SK-N-SH (cell line): Measurements from ENCODE around the gene CACNA2D3. TPM values are rescaled to one million over a fixed set of nuclear protein-coding genes. Genes with fewer than 3 reads are reported as not detected.

ENCODE experiments used
- CTCF ChIA-PET: fragments of 300-600, 350-600 bp; formaldehyde crosslinking; extraction: SDS; loops from one replicate; lab custom pipeline; 2021; lab: Yijun Ruan, JAX
- POLR2A ChIA-PET: fragments of 350-600 bp; sonication (Branson Sonifier 250); formaldehyde crosslinking; extraction: SDS; loops from one replicate; lab custom pipeline; 2020; ENCODE audit warnings: antibody characterized with exemption, inconsistent platforms; lab: Yijun Ruan, JAX
- DNase-seq: peaks from one replicate; pipeline ENCODE4 v3.0.0; 2012
- H2AFZ ChIP-seq: fragments of 200-600 bp; sonication (generic); 2 replicates; pipeline ENCODE4 v1.8.1; 2016; ENCODE audit warnings: antibody characterized with exemption, mild to moderate bottlenecking, low read depth
- H3F3A ChIP-seq: fragments of 200-600 bp; sonication (generic); replicated peaks from 2 replicates; pipeline ENCODE3; 2016; ENCODE audit warnings: antibody characterized with exemption, mild to moderate bottlenecking; ENCODE audit not compliant: insufficient read depth
- H3K27ac ChIP-seq, 2 experiments: fragments of 200-500 bp in 1 of 2; fragments of 200-600 bp in 1 of 2; sonication (Bioruptor generic) in 1 of 2; sonication (generic), shearing (Covaris generic) in 1 of 2; 2 replicates each; pipeline versions ENCODE4 v1.5.1 to v1.6.1; 2014 to 2016; ENCODE audit warnings: low read depth in 2 of 2, inconsistent platforms in 1 of 2, low read length in 1 of 2, mild to moderate bottlenecking in 1 of 2, mixed read lengths in 1 of 2
- H3K27me3 ChIP-seq: fragments of 200-600 bp; sonication (generic), shearing (Covaris generic); 2 replicates; pipeline ENCODE4 v1.6.1; 2016; ENCODE audit warnings: mixed run types; ENCODE audit not compliant: insufficient read depth
- H3K36me3 ChIP-seq, 2 experiments: fragments of 200-500 bp in 1 of 2; fragments of 200-600 bp in 1 of 2; sonication (Bioruptor generic) in 1 of 2; sonication (generic) in 1 of 2; replicated peaks in 1 of 2; 2 replicates each; pipeline versions ENCODE3 to v1.5.1; 2014 to 2016; ENCODE audit warnings: low read length in 1 of 2, mild to moderate bottlenecking in 1 of 2; ENCODE audit not compliant: insufficient read depth in 2 of 2, control insufficient read depth in 1 of 2
- H3K4me1 ChIP-seq, 2 experiments: fragments of 200-500 bp in 1 of 2; fragments of 200-600 bp in 1 of 2; sonication (Bioruptor generic) in 1 of 2; sonication (generic), shearing (Covaris generic) in 1 of 2; 2 replicates each; pipeline versions ENCODE4 v1.5.1 to v1.6.1; 2014 to 2016; ENCODE audit warnings: low read depth in 1 of 2, low read length in 1 of 2, mixed run types in 1 of 2; ENCODE audit not compliant: insufficient read depth in 2 of 2, control insufficient read depth in 1 of 2
- H3K4me2 ChIP-seq: fragments of 200-600 bp; sonication (generic), shearing (Covaris generic); 2 replicates; pipeline ENCODE4 v1.6.1; 2017; ENCODE audit warnings: mixed run types
- H3K4me3 ChIP-seq, 2 experiments: fragments of 200-500 bp in 1 of 2; fragments of 200-600 bp in 1 of 2; sonication (Bioruptor generic) in 1 of 2; sonication (generic), shearing (Covaris generic) in 1 of 2; 2 replicates each; pipeline versions ENCODE4 v1.5.1 to v1.8.1; 2014 to 2016; ENCODE audit warnings: low read depth in 2 of 2, inconsistent platforms in 1 of 2, low read length in 1 of 2, mild to moderate bottlenecking in 1 of 2, mixed read lengths in 1 of 2, moderate library complexity in 1 of 2
- H3K79me2 ChIP-seq: fragments of 200-600 bp; sonication (generic); 2 replicates; pipeline ENCODE4 v1.8.1; 2017; ENCODE audit warnings: mild to moderate bottlenecking; ENCODE audit not compliant: insufficient read depth
- H3K9ac ChIP-seq: fragments of 200-600 bp; sonication (generic); 2 replicates; pipeline ENCODE4 v1.6.1; 2017; ENCODE audit warnings: mixed run types
- H3K9me2 ChIP-seq: fragments of 200-600 bp; sonication (generic); 2 replicates; pipeline ENCODE4 v1.6.1; 2017; ENCODE audit warnings: mixed run types
- H3K9me3 ChIP-seq: fragments of 200-600 bp; sonication (generic); 2 replicates; pipeline ENCODE4 v1.6.1; 2017; ENCODE audit warnings: mixed run types, mild to moderate bottlenecking, moderate library complexity
- H4K20me1 ChIP-seq: fragments of 200-600 bp; sonication (generic); 2 replicates; pipeline ENCODE4 v1.6.1; 2017; ENCODE audit warnings: mild to moderate bottlenecking, mixed run types; ENCODE audit not compliant: insufficient read depth
- CHD2 ChIP-seq: fragments of 150-350 bp; IDR thresholded peaks from 2 replicates; pipeline ENCODE4 v1.6.1; 2018; ENCODE audit warnings: low read length; ENCODE audit not compliant: partially characterized antibody
- CTCF ChIP-seq: fragments of 200-600 bp; sonication (generic); IDR thresholded peaks from 2 replicates; pipeline ENCODE4 v1.6.1; 2017; ENCODE audit warnings: antibody characterized with exemption, mild to moderate bottlenecking, moderate library complexity
- ELF1 ChIP-seq: IDR thresholded peaks from 2 replicates; pipeline ENCODE4 v1.4.0; 2012
- FOXJ3 ChIP-seq: sonication (generic); formaldehyde crosslinking; IDR thresholded peaks from 2 replicates; pipeline ENCODE4 v1.5.1; 2020; ENCODE audit warnings: mild to moderate bottlenecking, missing genetic modification reagents
- FOXM1 ChIP-seq: IDR thresholded peaks from 2 replicates; pipeline ENCODE4 v1.4.0; 2012; ENCODE audit warnings: low read depth, mild to moderate bottlenecking
- GATA2 ChIP-seq: sonication (generic); formaldehyde crosslinking; IDR thresholded peaks from 2 replicates; pipeline ENCODE4 v1.5.0; 2020; ENCODE audit warnings: mild to moderate bottlenecking, missing genetic modification reagents
- MEF2A ChIP-seq: IDR thresholded peaks from 2 replicates; pipeline ENCODE4 v1.4.0; 2012; ENCODE audit warnings: low read depth, borderline replicate concordance
- NFIC ChIP-seq: IDR thresholded peaks from 2 replicates; pipeline ENCODE4 v1.4.0; 2012; ENCODE audit warnings: borderline replicate concordance
- NRF1 ChIP-seq: IDR thresholded peaks from 2 replicates; pipeline ENCODE4 v1.6.1; 2012; ENCODE audit warnings: low read depth, mild to moderate bottlenecking, low read length
- RAD21 ChIP-seq: IDR thresholded peaks from 2 replicates; pipeline ENCODE4 v1.6.1; 2012; ENCODE audit warnings: mild to moderate bottlenecking, low read length
- RCOR1 ChIP-seq: fragments of 150-350 bp; IDR thresholded peaks from 2 replicates; pipeline ENCODE4 v1.6.1; 2017; ENCODE audit warnings: antibody characterized with exemption, low read length
- RFX5 ChIP-seq: IDR thresholded peaks from 2 replicates; pipeline ENCODE4 v1.6.1; 2012; ENCODE audit warnings: mild to moderate bottlenecking, improper control_type of control experiment, low read length
- RXRA ChIP-seq: IDR thresholded peaks from 2 replicates; pipeline ENCODE4 v1.4.0; 2012; ENCODE audit warnings: low read depth, mild to moderate bottlenecking, borderline replicate concordance
- SIN3A ChIP-seq: IDR thresholded peaks from 2 replicates; pipeline ENCODE4 v1.6.1; 2012; ENCODE audit warnings: low read depth, mild to moderate bottlenecking, low read length, moderate library complexity, borderline replicate concordance
- TCF12 ChIP-seq: IDR thresholded peaks from 2 replicates; pipeline ENCODE4 v1.4.0; 2012
- TEAD4 ChIP-seq: IDR thresholded peaks from 2 replicates; pipeline ENCODE4 v1.4.0; 2012; ENCODE audit warnings: mild to moderate bottlenecking, borderline replicate concordance; ENCODE audit not compliant: insufficient read depth
- YY1 ChIP-seq: IDR thresholded peaks from 2 replicates; pipeline ENCODE4 v1.4.0; 2012; ENCODE audit warnings: low read depth, mild to moderate bottlenecking
- WGBS: methylation state at CpG from one replicate; pipeline ENCODE4 v1.1.6; 2017; ENCODE audit warnings: low lambda C conversion rate; 5-methylcytosine and 5-hydroxymethylcytosine counted together
- polyA plus RNA-seq, 3 experiments: library from polyadenylated mRNA; depleted of rRNA; stranded (reverse); fragments of >200 nt; gene quantifications; 2 replicates each; pipeline ENCODE4 v1.2.3, GENCODE V29; 2012
- TF ChIP-seq, protein P1 (sequence below): fragments of 150-350 bp; IDR thresholded peaks from 2 replicates; pipeline ENCODE4 v1.6.1; 2016; ENCODE audit warnings: mild to moderate bottlenecking, low read depth, low read length

The CACNA2D3 gene
- polyA plus RNA-seq, 1 of the 3 experiments (the other 2 are of a cell fraction) = 0.15 TPM

GRCh38 chr3:54421943-54422342, 299.6 kb downstream of the CACNA2D3 start:
- ChIA-PET CTCF (no interaction called here), POLR2A (no interaction called here)
- WGBS = 44% methylated on average over 5 of the region's 5 CpGs

DNA sequence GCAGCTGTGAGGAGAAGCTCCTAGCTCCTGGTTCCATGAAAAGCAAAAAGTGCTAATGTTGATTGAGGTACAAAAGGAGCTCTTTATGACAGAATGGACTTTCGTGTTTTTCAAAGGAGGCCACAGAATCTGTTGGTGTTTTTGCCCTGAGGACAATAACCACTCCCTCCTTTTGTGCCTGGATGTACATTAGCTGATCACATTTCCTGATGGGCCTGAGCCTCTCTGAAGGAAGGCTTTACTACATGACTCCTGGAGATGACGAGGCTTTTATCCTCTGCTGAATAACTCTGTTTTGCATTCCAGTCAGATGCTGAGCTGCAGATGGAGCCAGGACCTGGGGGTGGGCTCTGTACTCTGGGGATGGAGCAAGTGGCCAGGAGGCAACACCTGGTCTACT, 301.9 kb downstream of the CACNA2D3 start:
- 21% methylated on average over 2 of the region's 2 CpGs for WGBS
- CTCF ChIA-PET = interaction anchor here (1.3 to 2.4 kb wide), 4 partner anchors 9 to 1827 kb away, joined by 4 to 14 read pairs (median 4); no protein-coding TSS in a partner anchor
- no peak for TF ChIP-seq CTCF
- no peak for TF ChIP-seq NFIC
- no peak for TF ChIP-seq FOXM1
- TF ChIP-seq, protein P1, sequence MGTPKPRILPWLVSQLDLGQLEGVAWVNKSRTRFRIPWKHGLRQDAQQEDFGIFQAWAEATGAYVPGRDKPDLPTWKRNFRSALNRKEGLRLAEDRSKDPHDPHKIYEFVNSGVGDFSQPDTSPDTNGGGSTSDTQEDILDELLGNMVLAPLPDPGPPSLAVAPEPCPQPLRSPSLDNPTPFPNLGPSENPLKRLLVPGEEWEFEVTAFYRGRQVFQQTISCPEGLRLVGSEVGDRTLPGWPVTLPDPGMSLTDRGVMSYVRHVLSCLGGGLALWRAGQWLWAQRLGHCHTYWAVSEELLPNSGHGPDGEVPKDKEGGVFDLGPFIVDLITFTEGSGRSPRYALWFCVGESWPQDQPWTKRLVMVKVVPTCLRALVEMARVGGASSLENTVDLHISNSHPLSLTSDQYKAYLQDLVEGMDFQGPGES = no peak
- no peak for TF ChIP-seq TEAD4
- no peak for TF ChIP-seq TCF12
- no peak for TF ChIP-seq GATA2
- TF ChIP-seq RCOR1 = no peak
- TF ChIP-seq RAD21 = no peak
- TF ChIP-seq MEF2A = no peak

More at GRCh38 chr3:54421943-54422342, 299.6 kb downstream of the CACNA2D3 start:
- no peak for TF ChIP-seq CHD2
- TF ChIP-seq RXRA = no peak
- TF ChIP-seq, protein P1 = no peak
- no peak for TF ChIP-seq RCOR1
- TF ChIP-seq NRF1 = no peak
- TF ChIP-seq YY1 = no peak
- no peak for TF ChIP-seq ELF1
- no peak for TF ChIP-seq NFIC
- TF ChIP-seq RFX5 = no peak
- no peak for TF ChIP-seq FOXM1
- no peak for TF ChIP-seq SIN3A
- no peak for TF ChIP-seq TEAD4
- TF ChIP-seq FOXJ3 = no peak
- Histone ChIP-seq H2AFZ (no peak overlapping the region), H4K20me1 (no peaks in the 10 kb centered on the region), H3K79me2 (no peaks in the 10 kb centered on the region), H3K36me3 (no peaks in the 10 kb centered on the region), H3K9ac (no peak overlapping the region), H3K4me2 (no peak overlapping the region), H3K4me1 (no peaks in the 10 kb centered on the region), H3K27ac (no peak overlapping the region), H3K4me3 (no peak overlapping the region), H3K9me2 (no peaks in the 10 kb centered on the region), H3F3A (no peaks in the 10 kb centered on the region), H3K9me3 (no peaks in the 10 kb centered on the region), H3K27me3 (no peaks in the 10 kb centered on the region)
- no peak for DNase-seq

More for the DNA sequence above, 301.9 kb downstream of the CACNA2D3 start:
- H4K20me1 ChIP-seq = no peaks in the 10 kb centered on the region
- no peaks in the 10 kb centered on the region for H3K79me2 ChIP-seq
- H3F3A ChIP-seq = no peaks in the 10 kb centered on the region
- no peak for DNase-seq
- no peaks in the 10 kb centered on the region for H3K4me1 ChIP-seq
- H3K27me3 ChIP-seq = no peaks in the 10 kb centered on the region
- no peak overlapping the region for H2AFZ ChIP-seq
- H3K36me3 ChIP-seq = no peaks in the 10 kb centered on the region
- no peak overlapping the region for H3K4me3 ChIP-seq
- no peak overlapping the region for H3K9ac ChIP-seq
- POLR2A ChIA-PET = no interaction called here
- H3K9me2 ChIP-seq = no peaks in the 10 kb centered on the region
- H3K27ac ChIP-seq = no peak overlapping the region
- no peaks in the 10 kb centered on the region for H3K9me3 ChIP-seq
- H3K4me2 ChIP-seq = no peak overlapping the region
